GM12801 (cell line): ENCODE data around the gene NCKAP1.

Source experiments
- CTCF ChIP-seq: IDR thresholded peaks from one replicate; pipeline ENCODE4 v1.5.1; 2011; ENCODE audit warnings: control low read depth; ENCODE audit not compliant: insufficient read length; ENCODE audit errors: extremely low read depth

Gene NCKAP1

GRCh38 chr2:183049420-183049819 lies 11.2 kb upstream of the NCKAP1 start:
- no peak for TF ChIP-seq CTCF

DNA sequence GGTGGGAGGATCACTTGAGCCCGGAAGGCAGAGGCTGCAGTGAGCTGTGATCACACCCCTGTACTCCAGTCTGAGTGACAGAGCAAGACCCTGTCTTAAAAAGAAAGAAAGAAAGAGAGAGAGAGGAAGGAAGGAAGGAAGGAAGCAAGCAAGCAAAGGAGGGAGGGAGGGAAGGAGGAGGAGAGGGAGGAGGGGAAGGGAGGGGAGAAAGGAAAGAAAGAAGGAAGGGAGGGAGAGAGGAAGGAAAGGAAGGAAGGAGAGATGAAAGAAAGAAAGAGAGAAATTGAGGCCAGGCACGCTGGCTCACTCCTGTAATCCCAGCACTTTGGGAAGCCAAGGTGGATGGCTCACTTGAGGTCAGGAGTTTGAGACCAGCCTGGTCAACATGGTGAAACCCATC lies 2.3 kb upstream of the NCKAP1 start:
- TF ChIP-seq CTCF: no peak

- TF ChIP-seq CTCF: no peak
Measured at GRCh38 chr2:183037553-183038340, 510 bp downstream of the NCKAP1 start.

GRCh38 chr2:183037074-183037552 lies 1.1 kb downstream of the NCKAP1 start:
- no peak for TF ChIP-seq CTCF

GRCh38 chr2:183035954-183036669 lies 2.1 kb downstream of the NCKAP1 start:
- no peak for TF ChIP-seq CTCF

- no peak for TF ChIP-seq CTCF
Measured at GRCh38 chr2:183035298-183035953, 2.8 kb downstream of the NCKAP1 start.

- TF ChIP-seq CTCF: no peak
Measured at GRCh38 chr2:183034806-183035205, 3.5 kb downstream of the NCKAP1 start.
